HG03025 (cell line): ENCODE measurements around the gene PTH1R.

Source experiments
- ATAC-seq: cut with Tn5 transposase; IDR thresholded peaks from one replicate; pipeline ENCODE4 v1.9.1; 2021; ENCODE audit warnings: mild to moderate bottlenecking, moderate library complexity; ENCODE audit not compliant: unreplicated experiment, low FRiP score

The PTH1R gene

GRCh38 chr3:46862369-46863025 is 15.0 kb upstream of the PTH1R start:
- no peak for ATAC-seq

GRCh38 chr3:46863261-46863782 is 14.2 kb upstream of the PTH1R start, which contains the start of gene MYL3:
Gene MYL3, minus strand, starts transcription at chr3:46863444. Its CDS starts 54 bp downstream, at chr3:46863390.
- ATAC-seq: no peak

GRCh38 chr3:46864061-46864881 is 13.2 kb upstream of the PTH1R start:
- no peak for ATAC-seq

GRCh38 chr3:46865031-46865507 is 12.5 kb upstream of the PTH1R start:
- ATAC-seq: no peak

- no peak for ATAC-seq
These were observed 12.0 kb upstream of the PTH1R start for GRCh38 chr3:46865546-46865945.

GRCh38 chr3:46866032-46866595 is 11.4 kb upstream of the PTH1R start:
- ATAC-seq: no peak

- ATAC-seq: no peak
These were observed 10.6 kb upstream of the PTH1R start for GRCh38 chr3:46866720-46867549.

- no peak for ATAC-seq
These were observed 10.0 kb upstream of the PTH1R start for GRCh38 chr3:46867550-46867898.

- ATAC-seq: no peak
These were observed 9.2 kb upstream of the PTH1R start for GRCh38 chr3:46868287-46868686.

GRCh38 chr3:46868948-46869347 is 8.6 kb upstream of the PTH1R start:
- no peak for ATAC-seq

- no peak for ATAC-seq
These were observed 8.1 kb upstream of the PTH1R start for GRCh38 chr3:46869440-46869839.

- ATAC-seq: no peak
These were observed 6.9 kb upstream of the PTH1R start for GRCh38 chr3:46870651-46871050.

GRCh38 chr3:46871222-46871621 is 6.3 kb upstream of the PTH1R start:
- no peak for ATAC-seq

- ATAC-seq: no peak
These were observed 4.0 kb upstream of the PTH1R start for GRCh38 chr3:46873521-46873920.

GRCh38 chr3:46874430-46874829 is 3.1 kb upstream of the PTH1R start:
- no peak for ATAC-seq

GRCh38 chr3:46875560-46875959 is 2.0 kb upstream of the PTH1R start:
- ATAC-seq: no peak

- no peak for ATAC-seq
These were observed 914 bp upstream of the PTH1R start for GRCh38 chr3:46876313-46877300.

GRCh38 chr3:46878781-46879436 is 1.4 kb downstream of the PTH1R start:
- ATAC-seq: no peak
